Heart left ventricle (tissue), 16 donors: ENCODE measurements around the gene NXPH4. TPM values are rescaled to one million over a fixed set of nuclear protein-coding genes. Genes with fewer than 3 reads are reported as not detected.

Experiments used
- ATAC-seq, 4 donors: fragments of 200-7000 bp; cut with Tn5 transposase; one replicate each; pipeline ENCODE4 v1.9.1; 2020 to 2022; ENCODE audit warnings: moderate library complexity in 4 of 4, mild to moderate bottlenecking in 3 of 4, moderate number of reproducible peaks in 1 of 4
- DNase-seq, 5 donors: peaks; one replicate each; pipeline ENCODE4 v3.0.0-alpha.2; 2020
- H3K27ac ChIP-seq, 12 donors: fragments of 200-600 bp; sonication (generic) in 4 of 12; one replicate each; pipeline versions ENCODE4 v1.5.0 to v1.8.0; 2016 to 2022; ENCODE audit warnings: mild to moderate bottlenecking in 2 of 12
- H3K27me3 ChIP-seq, 9 donors: fragments of 200-600 bp; sonication (generic) in 2 of 9; one replicate each; pipeline versions ENCODE4 v1.5.1 to v1.8.0; 2016 to 2022; ENCODE audit warnings: mild to moderate bottlenecking in 3 of 9
- H3K36me3 ChIP-seq, 9 donors: fragments of 200-600 bp; sonication (generic) in 2 of 9; one replicate each; pipeline versions ENCODE4 v1.5.0 to v1.8.0; 2018 to 2022; ENCODE audit warnings: mild to moderate bottlenecking in 2 of 9
- H3K4me1 ChIP-seq, 12 donors: fragments of 200-600 bp; sonication (generic) in 4 of 12; one replicate each; pipeline versions ENCODE4 v1.5.0 to v1.8.0; 2016 to 2022; ENCODE audit warnings: mild to moderate bottlenecking in 3 of 12
- H3K4me3 ChIP-seq, 12 donors: fragments of 200-600 bp; sonication (generic) in 4 of 12; one replicate each; pipeline versions ENCODE4 v1.5.0 to v1.8.0; 2017 to 2022; ENCODE audit warnings: mild to moderate bottlenecking in 9 of 12, moderate library complexity in 4 of 12
- H3K9me3 ChIP-seq, 12 donors: fragments of 200-600 bp; sonication (generic) in 4 of 12; one replicate each; pipeline versions ENCODE4 v1.5.0 to v1.8.0; 2016 to 2022; ENCODE audit warnings: mild to moderate bottlenecking in 1 of 12
- CTCF ChIP-seq, 12 donors: fragments of 200-600 bp; sonication (generic) in 4 of 12; IDR thresholded peaks; one replicate each; pipeline versions ENCODE4 v1.5.0 to v1.8.0; 2018 to 2022; ENCODE audit warnings: antibody characterized with exemption in 12 of 12, mild to moderate bottlenecking in 5 of 12
- POLR2A ChIP-seq, 2 donors: fragments of 450-650 bp; IDR thresholded peaks; one replicate each; pipeline ENCODE4 v1.6.1; 2017; ENCODE audit warnings: antibody characterized with exemption in 2 of 2, mild to moderate bottlenecking in 2 of 2, moderate library complexity in 2 of 2
- WGBS, 4 donors: extraction: QIAGEN DNeasy Blood & Tissue Kit in 2 of 4; methylation state at CpG; one replicate each; pipeline versions ENCODE4 v1.1.5 to v1.1.7; 2013 to 2018; 5-methylcytosine and 5-hydroxymethylcytosine counted together
- intact Hi-C, 10 donors: fragments of 100-400 bp; cut with DNase I; formaldehyde crosslinking; loops; one replicate each; pipeline versions ENCODE4 v1.11.1 to v1.14.2; 2022
- polyA plus RNA-seq, 2 donors: library from polyadenylated mRNA; stranded (reverse); fragments of 200-250 nt; gene quantifications; one replicate each; pipeline ENCODE4 v1.2.3, GENCODE V29; 2013
- total RNA-seq, 9 donors: library from RNA; depleted of rRNA in 2 of 9; stranded (reverse); fragments of >200 nt in 2 of 9; fragmentation: NEBNext Ultra II Directional in 3 of 9; extraction: Animal tissue kit (Norgen Biotek cat#: 25700) in 3 of 9; gene quantifications; one replicate each; pipeline versions ENCODE4 v1.1.0 to v1.2.4, GENCODE V29; 2016 to 2023
- donor health status: ischemic (EF 13 %, LVEDD 7.1; RV severe dilation, severe dysfunction).
- donor health status: healthy with polysubstance abuse.
- donor health status: DM: no; HTN: yes; CAD: no.
- donor health status: DM: no; HTN: no; CAD: no.
- donor health status: ischemic (EF 25% LVEDD 6.9; RV normal size, moderate dysfunction).
- donor health status: ischemic (EF 25% LVEDD 5.7; RV mildly dilated, moderate dysfunction).
- donor health status: healthy.
- donor health status: DM: yes; HTN: yes; CAD: no.
- donor health status: ischemic (EF 35%, LVEDD 5.7; RV mildly dilated, moderate dysfunction).
- donor health status: nonischemic (EF 11% LVEDD 7.7; RV severe dilation, severe dysfunction).
- donor health status: DM: yes; HTN: yes; CAD: no.
- donor health status: PGD.
- donor health status: ischemic (EF 29% LVEDD 5.4; RV normal size, mild dysfunction).
- donor health status: nonischemic (EF 23%, LVEDD 6.1; RV moderate dilation, normal function).

NXPH4 gene
- total and polyA plus RNA-seq, 11 donors, result 1.3 to 8.0 (median 3.0) TPM

GRCh38 chr12:57250956-57251355, 34.4 kb downstream of the NXPH4 start, which contains the start of gene STAC3:
STAC3 (minus strand) TSS chr12:57251187; CDS start chr12:57249636, 1,551 bp downstream.
- H3K27ac ChIP-seq, result no peak within 1 kb of the TSS
- intact Hi-C loops, result no loop called here

GRCh38 chr12:57254506-57255280, 38.1 kb downstream of the NXPH4 start:
- Histone ChIP-seq H3K4me3 (no peak overlapping the region), H3K4me1 (peaks cover 0 to 14% (median 3%) of the 10 kb centered on the region in 12 donors), H3K9me3 (no peaks in the 10 kb centered on the region), H3K27me3 (no peaks in the 10 kb centered on the region), H3K27ac (no peak overlapping the region), H3K36me3 (peaks cover 0 to 61% (median 51%) of the 10 kb centered on the region in 9 donors)
- DNase-seq, result no peak
- no peak for ATAC-seq
- TF ChIP-seq CTCF (IDR thresholded peaks at IDR 0.05) (no peak), POLR2A (IDR thresholded peaks at IDR 0.05) (no peak)
- intact Hi-C loops, result no loop called here
- 90 to 92% (median 91%) methylated on average over 10 to 14 of the region's 14 CpGs for WGBS, 4 donors

More at GRCh38 chr12:57250956-57251355, 34.4 kb downstream of the NXPH4 start, which contains the start of gene STAC3:
- Histone ChIP-seq H3K9me3 (no peaks in the 10 kb centered on the region), H3K36me3 (peaks cover 0 to 24% (median 16%) of the 10 kb centered on the region in 9 donors), H3K27me3 (no peaks in the 10 kb centered on the region), H3K4me1 (no peaks in the 10 kb centered on the region), H3K4me3 (no peak within 1 kb of the TSS)
- no peak for DNase-seq
- ATAC-seq, result no peak
- 77 to 82% (median 79%) methylated on average over 7 of the region's 7 CpGs for WGBS, 4 donors
- TF ChIP-seq CTCF (IDR thresholded peaks at IDR 0.05), result no peak
- no peak for TF ChIP-seq POLR2A (IDR thresholded peaks at IDR 0.05)

GRCh38 chr12:57255916-57256315, 39.3 kb downstream of the NXPH4 start:
- intact Hi-C loops, result no loop called here
- Histone ChIP-seq H3K4me1 (peaks cover 0 to 23% (median 9%) of the 10 kb centered on the region in 12 donors), H3K36me3 (peaks cover 0 to 72% (median 52%) of the 10 kb centered on the region in 9 donors), H3K27ac (no peak overlapping the region), H3K4me3 (no peak overlapping the region), H3K27me3 (no peaks in the 10 kb centered on the region), H3K9me3 (no peaks in the 10 kb centered on the region)
- no peak for ATAC-seq
- DNase-seq, result no peak
- TF ChIP-seq CTCF (IDR thresholded peaks at IDR 0.05) (no peak), POLR2A (IDR thresholded peaks at IDR 0.05) (no peak)
- WGBS, 4 donors, result 81 to 91% (median 86%) methylated on average over 6 of the region's 6 CpGs
